BE2C (cell line): ENCODE data around the gene HDAC4.

Source experiments
- DNase-seq: peaks from one replicate; pipeline ENCODE4 v3.0.0-alpha.2; 2020
- H3K27me3 ChIP-seq: fragments of 250-450 bp; sonication (Bioruptor Pico); 2 replicates; pipeline ENCODE4 v1.5.1; 2020; ENCODE audit warnings: mild to moderate bottlenecking
- H3K36me3 ChIP-seq: fragments of 250-450 bp; sonication (Bioruptor Pico); 2 replicates; pipeline ENCODE4 v1.5.1; 2020; ENCODE audit warnings: mild to moderate bottlenecking
- H3K4me1 ChIP-seq: fragments of 250-450 bp; sonication (Bioruptor Pico); 2 replicates; pipeline ENCODE4 v1.5.1; 2020
- H3K4me3 ChIP-seq: 2 replicates; pipeline ENCODE4 v1.5.1; 2011; ENCODE audit warnings: low read depth, low read length
- H3K9me3 ChIP-seq: fragments of 250-450 bp; sonication (Bioruptor Pico); 2 replicates; pipeline ENCODE4 v1.5.1; 2020
- TF ChIP-seq, protein P1 (sequence below): IDR thresholded peaks from 2 replicates; pipeline ENCODE4 v1.5.1; 2012; ENCODE audit warnings: mild to moderate bottlenecking, low read depth, low read length

Gene HDAC4

GRCh38 chr2:239175181-239175580 lies 225.6 kb downstream of the HDAC4 start:
- peaks cover 33% of the 10 kb centered on the region for H3K36me3 ChIP-seq
- DNase-seq = peak; percentile 0
- 0 out of 2 replicates have a peak, but pooled peaks cover 3% of the 10 kb centered on the region for H3K9me3 ChIP-seq
- H3K4me3 ChIP-seq = no peak overlapping the region
- H3K4me1 ChIP-seq = no peaks in the 10 kb centered on the region
- TF ChIP-seq, protein P1, sequence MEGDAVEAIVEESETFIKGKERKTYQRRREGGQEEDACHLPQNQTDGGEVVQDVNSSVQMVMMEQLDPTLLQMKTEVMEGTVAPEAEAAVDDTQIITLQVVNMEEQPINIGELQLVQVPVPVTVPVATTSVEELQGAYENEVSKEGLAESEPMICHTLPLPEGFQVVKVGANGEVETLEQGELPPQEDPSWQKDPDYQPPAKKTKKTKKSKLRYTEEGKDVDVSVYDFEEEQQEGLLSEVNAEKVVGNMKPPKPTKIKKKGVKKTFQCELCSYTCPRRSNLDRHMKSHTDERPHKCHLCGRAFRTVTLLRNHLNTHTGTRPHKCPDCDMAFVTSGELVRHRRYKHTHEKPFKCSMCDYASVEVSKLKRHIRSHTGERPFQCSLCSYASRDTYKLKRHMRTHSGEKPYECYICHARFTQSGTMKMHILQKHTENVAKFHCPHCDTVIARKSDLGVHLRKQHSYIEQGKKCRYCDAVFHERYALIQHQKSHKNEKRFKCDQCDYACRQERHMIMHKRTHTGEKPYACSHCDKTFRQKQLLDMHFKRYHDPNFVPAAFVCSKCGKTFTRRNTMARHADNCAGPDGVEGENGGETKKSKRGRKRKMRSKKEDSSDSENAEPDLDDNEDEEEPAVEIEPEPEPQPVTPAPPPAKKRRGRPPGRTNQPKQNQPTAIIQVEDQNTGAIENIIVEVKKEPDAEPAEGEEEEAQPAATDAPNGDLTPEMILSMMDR = no peak
- H3K27me3 ChIP-seq = no peaks in the 10 kb centered on the region

DNA sequence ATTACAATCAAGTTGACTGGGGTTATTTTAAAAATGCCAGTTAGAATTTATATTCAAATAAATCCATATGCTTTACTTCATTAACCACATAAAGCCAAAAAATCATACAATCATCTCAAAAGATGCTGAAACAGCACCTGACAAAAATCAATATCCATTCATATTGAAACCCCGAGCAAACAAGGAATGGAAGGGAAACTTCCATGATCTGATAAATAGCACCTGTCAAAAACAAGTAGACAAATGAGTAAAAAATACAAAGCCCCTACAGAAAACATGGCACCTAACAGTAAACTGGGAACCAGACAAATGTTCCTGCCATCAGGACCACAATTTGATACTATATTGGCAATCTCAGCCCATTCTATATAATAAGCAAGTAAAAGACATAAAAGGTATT lies 227.5 kb downstream of the HDAC4 start:
- Histone ChIP-seq H3K4me3 (no peak overlapping the region), H3K9me3 (0 out of 2 replicates have a peak, but pooled peaks cover 3% of the 10 kb centered on the region), H3K4me1 (no peaks in the 10 kb centered on the region), H3K36me3 (peaks cover 18% of the 10 kb centered on the region), H3K27me3 (no peaks in the 10 kb centered on the region)
- no peak for DNase-seq
- TF ChIP-seq, protein P1 = no peak

- Histone ChIP-seq H3K4me1 (no peaks in the 10 kb centered on the region), H3K36me3 (peaks cover 6% of the 10 kb centered on the region), H3K4me3 (no peak overlapping the region), H3K27me3 (no peaks in the 10 kb centered on the region), H3K9me3 (no peaks in the 10 kb centered on the region)
- TF ChIP-seq, protein P1 = no peak
- no peak for DNase-seq
Measured at GRCh38 chr2:239171643-239172042, 229.2 kb downstream of the HDAC4 start.

DNA sequence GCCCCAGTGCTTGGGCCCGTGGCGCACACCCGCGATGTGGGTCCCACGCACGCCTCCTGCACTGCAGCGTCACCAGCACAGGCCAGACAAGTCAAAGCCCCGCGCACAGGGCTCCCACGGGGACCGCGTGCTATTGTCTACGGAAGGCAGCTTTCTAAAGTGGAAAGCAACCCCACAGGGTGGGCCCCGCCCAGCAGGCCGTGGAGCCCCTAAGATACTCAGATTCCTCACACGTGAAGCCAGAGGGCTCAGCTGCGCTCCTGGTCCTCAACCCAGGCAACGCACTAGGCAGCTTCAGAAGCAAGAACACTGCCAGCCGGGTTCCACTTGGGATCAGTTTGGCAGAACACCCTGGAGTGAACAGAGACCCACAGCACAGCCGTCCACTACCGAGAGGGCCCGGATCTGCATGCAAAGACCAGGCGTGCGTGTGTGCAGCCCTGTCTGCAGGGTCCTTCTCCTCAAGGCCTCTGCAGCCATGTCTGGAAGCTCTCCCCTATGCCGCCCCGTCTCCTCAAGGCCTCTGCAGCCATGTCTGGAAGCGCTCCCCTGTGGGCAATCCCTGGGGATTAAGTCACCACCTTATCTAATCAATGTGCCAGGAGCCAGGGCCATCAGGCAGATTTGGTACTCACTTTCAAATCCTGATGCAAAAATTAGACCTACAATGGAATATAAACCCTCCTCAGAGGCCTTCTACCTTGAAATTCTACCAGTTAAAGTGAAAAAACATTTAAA lies 231.3 kb downstream of the HDAC4 start:
- Histone ChIP-seq H3K36me3 (no peaks in the 10 kb centered on the region; the same call in 1 of the 2 replicates), H3K4me1 (no peaks in the 10 kb centered on the region), H3K9me3 (no peaks in the 10 kb centered on the region), H3K27me3 (no peaks in the 10 kb centered on the region), H3K4me3 (no peak overlapping the region)
- no peak for DNase-seq
- TF ChIP-seq, protein P1 = no peak

GRCh38 chr2:239168575-239168974 lies 232.2 kb downstream of the HDAC4 start:
- H3K36me3 ChIP-seq = no peaks in the 10 kb centered on the region; the same call in 1 of the 2 replicates
- H3K4me3 ChIP-seq = no peak overlapping the region
- no peaks in the 10 kb centered on the region for H3K4me1 ChIP-seq
- no peaks in the 10 kb centered on the region for H3K9me3 ChIP-seq
- no peak for DNase-seq
- H3K27me3 ChIP-seq = no peaks in the 10 kb centered on the region
- TF ChIP-seq, protein P1 = no peak

- TF ChIP-seq, protein P1 = no peak
- Histone ChIP-seq H3K4me3 (no peak overlapping the region), H3K36me3 (no peaks in the 10 kb centered on the region; the same call in 1 of the 2 replicates), H3K4me1 (no peaks in the 10 kb centered on the region), H3K9me3 (no peaks in the 10 kb centered on the region), H3K27me3 (no peaks in the 10 kb centered on the region)
- DNase-seq = no peak
Measured at GRCh38 chr2:239167766-239168444, 232.9 kb downstream of the HDAC4 start.
